Ishikawa (cell line): ENCODE results near the gene DIPK1B.

Experiments used
- CEBPB ChIP-seq: IDR thresholded peaks from 2 replicates; pipeline ENCODE4 v1.6.1; 2012
- CREB1 ChIP-seq: IDR thresholded peaks from 2 replicates; pipeline ENCODE4 v1.6.1; 2012; ENCODE audit warnings: low read depth
- EGR1 ChIP-seq: IDR thresholded peaks from 2 replicates; pipeline ENCODE4 v1.6.1; 2012
- EP300 ChIP-seq: IDR thresholded peaks from 2 replicates; pipeline ENCODE4 v1.6.1; 2012; ENCODE audit warnings: borderline replicate concordance
- FOXM1 ChIP-seq: IDR thresholded peaks from 2 replicates; pipeline ENCODE4 v1.6.1; 2012; ENCODE audit warnings: low read depth, borderline replicate concordance
- NFIC ChIP-seq: IDR thresholded peaks from 2 replicates; pipeline ENCODE4 v1.6.1; 2012
- RAD21 ChIP-seq: IDR thresholded peaks from 2 replicates; pipeline ENCODE4 v1.6.1; 2012; ENCODE audit warnings: low read depth
- TAF1 ChIP-seq: IDR thresholded peaks from 2 replicates; pipeline ENCODE4 v1.6.1; 2012; ENCODE audit warnings: low read depth, mild to moderate bottlenecking
- TCF12 ChIP-seq: IDR thresholded peaks from 2 replicates; pipeline ENCODE4 v1.6.1; 2012; ENCODE audit warnings: low read depth
- TEAD4 ChIP-seq: IDR thresholded peaks from 2 replicates; pipeline ENCODE4 v1.6.1; 2012
- YY1 ChIP-seq: IDR thresholded peaks from 2 replicates; pipeline ENCODE4 v1.6.1; 2012; ENCODE audit warnings: low read depth
- ZBTB7A ChIP-seq: IDR thresholded peaks from 2 replicates; pipeline ENCODE4 v1.6.1; 2012; ENCODE audit warnings: low read depth
- TF ChIP-seq, protein P1 (sequence below): IDR thresholded peaks from 2 replicates; pipeline ENCODE4 v1.6.1; 2012
- TF ChIP-seq, protein P2 (sequence below): IDR thresholded peaks from 2 replicates; pipeline ENCODE4 v1.6.1; 2012
- TF ChIP-seq, protein P3 (sequence below): IDR thresholded peaks from 2 replicates; pipeline ENCODE4 v1.6.1; 2012; ENCODE audit warnings: low read depth, mild to moderate bottlenecking

DIPK1B gene

DNA sequence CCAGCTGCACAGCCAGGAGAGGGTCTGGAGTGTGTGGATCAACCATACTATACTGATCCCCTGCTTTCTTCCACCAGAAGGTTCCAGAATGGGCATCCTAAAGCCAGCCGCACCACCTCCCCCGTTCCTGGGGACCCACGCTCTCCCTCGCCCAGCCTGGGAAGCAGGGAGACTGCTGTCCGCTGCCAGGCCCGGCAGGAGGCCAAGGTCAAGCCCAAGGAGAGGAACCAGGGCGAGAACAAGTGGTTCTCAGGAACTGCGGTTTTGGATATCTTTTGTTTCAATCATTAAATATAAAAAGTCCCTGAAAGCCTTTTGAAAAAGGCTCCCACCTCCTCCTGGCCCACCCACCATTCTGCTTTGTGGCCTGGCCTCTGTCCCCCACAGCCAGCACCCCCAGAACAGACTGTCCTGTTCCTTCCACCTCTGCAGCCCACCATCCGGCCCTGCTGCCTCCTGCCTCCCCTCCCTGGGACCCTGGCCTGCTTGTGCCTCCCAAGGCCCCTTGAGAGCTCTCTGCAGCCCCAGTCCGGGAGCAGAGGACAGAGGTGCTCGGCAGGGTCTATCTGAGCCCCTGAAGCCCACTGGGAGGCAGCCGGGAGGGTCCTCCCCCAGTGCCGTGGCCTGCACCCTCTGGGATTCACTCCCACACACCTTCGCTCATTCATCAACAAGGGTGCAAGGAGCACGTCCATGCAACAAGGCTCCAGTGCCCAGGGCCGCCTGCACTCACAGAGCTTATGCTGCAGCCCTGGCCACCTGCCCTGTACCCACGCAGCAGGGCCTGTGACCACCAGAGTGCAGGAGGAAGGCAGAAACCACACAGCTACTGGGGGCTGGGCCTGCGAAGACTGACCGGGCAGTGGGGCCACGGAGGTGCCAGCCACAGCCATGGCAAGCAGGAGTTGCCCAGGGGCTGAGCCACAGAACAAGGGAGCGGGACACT lies 36.6 kb downstream of the DIPK1B start:
- TF ChIP-seq FOXM1 (no peak), RAD21 (no peak), ZBTB7A (no peak), EGR1 (no peak), EP300 (no peak), CEBPB (no peak), CREB1 (no peak), NFIC (no peak)
- TF ChIP-seq, protein P1, sequence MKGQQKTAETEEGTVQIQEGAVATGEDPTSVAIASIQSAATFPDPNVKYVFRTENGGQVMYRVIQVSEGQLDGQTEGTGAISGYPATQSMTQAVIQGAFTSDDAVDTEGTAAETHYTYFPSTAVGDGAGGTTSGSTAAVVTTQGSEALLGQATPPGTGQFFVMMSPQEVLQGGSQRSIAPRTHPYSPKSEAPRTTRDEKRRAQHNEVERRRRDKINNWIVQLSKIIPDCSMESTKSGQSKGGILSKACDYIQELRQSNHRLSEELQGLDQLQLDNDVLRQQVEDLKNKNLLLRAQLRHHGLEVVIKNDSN, result no peak

DNA sequence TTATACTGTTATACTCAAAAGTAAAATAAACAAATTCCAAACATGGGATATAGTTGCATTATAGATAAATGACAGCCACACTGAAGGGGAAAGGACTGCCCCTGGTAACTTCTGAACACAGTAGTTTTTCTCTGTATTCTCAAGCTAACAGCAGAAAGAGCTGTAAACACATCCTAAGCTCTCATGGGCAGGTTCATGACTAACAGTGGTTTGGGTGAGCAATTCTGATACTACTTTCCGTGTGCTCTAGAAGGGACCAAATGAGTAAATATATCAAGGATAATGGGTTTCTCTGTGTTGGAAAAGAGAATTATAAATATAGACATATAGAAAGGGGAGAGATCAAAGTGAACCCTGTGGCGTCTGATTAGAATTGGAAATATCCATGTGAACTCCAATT lies 38.2 kb downstream of the DIPK1B start:
- no peak for TF ChIP-seq NFIC
- TF ChIP-seq EP300, result no peak
- no peak for TF ChIP-seq RAD21
- TF ChIP-seq TCF12, result no peak

DNA sequence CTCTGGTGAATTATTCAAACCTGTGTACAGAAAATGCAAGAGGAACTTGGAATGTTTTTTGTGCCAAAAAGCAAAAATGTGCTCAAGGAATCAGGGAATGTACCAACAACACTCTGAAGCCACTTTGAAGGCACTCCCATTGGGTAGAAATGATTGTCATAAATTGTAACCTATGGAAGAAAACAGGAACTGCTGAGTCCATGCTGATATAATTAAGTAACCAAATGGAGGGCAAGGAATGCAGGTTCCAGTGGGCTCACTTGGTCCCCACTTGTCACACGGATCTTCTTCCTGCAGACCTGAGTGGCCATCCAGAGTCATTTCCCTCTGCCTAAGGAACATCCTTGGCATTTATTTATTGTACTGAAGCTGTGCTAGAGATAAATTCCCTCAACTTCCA lies 38.9 kb downstream of the DIPK1B start:
- TF ChIP-seq CREB1 (no peak), RAD21 (no peak), TEAD4 (no peak), NFIC (no peak), TAF1 (no peak), EP300 (no peak), YY1 (no peak)
- TF ChIP-seq, protein P1, result no peak
- TF ChIP-seq, protein P2, sequence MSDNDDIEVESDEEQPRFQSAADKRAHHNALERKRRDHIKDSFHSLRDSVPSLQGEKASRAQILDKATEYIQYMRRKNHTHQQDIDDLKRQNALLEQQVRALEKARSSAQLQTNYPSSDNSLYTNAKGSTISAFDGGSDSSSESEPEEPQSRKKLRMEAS, result no peak

DNA sequence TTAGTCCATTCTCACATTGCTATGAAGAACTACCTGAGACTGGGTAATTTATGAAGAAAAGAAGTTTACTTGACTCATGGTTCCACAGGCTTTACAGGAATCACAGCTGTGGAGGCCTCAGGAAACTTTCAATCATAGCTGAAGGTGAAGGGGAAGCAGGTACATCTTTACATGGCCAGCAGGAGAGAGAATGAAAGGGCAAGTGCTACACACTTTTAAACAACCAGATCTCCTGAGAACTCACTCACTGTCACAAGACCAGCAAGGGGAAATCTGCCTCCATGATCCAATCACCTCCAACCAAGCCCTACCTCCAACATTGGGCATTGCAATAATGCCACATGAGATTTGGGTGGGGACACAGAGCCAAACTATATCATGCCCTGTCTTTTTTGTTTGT lies 39.4 kb downstream of the DIPK1B start:
- no peak for TF ChIP-seq FOXM1
- TF ChIP-seq, protein P1, result no peak
- no peak for TF ChIP-seq TCF12
- TF ChIP-seq TEAD4, result no peak
- TF ChIP-seq EGR1, result no peak

DNA sequence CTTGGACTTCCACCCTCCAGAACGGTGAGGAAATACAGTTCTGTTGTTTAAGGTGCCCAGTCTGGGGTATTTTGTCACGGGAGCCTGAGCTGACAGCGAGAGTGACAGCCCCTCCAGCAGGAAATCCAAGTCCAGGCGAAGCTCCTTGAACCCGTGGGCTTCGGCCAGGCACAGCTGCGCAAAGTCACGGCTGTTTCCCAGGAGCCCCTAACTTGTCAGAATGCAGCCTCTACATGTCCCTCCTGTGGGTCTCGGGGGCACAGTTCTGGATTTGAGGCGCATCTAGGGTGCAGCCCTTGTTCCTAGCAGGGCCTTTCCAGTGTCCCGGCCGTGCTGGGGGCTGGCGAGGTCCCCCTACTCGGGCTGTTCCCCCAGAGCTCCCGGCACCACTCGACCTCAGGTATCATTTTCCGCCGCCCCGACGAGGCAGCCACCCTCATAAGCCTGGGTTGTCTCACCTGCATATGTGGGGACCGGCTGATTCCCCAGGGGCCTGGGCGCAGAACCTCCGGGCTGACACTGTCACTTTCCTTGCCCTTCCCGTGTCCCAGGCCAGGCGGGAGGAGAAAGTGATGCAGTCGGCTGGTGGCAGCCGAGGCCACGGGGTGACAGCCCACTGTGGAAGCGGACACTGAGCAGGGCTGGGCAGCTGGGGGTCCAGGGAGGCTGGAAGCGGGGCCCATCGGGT lies 41.1 kb downstream of the DIPK1B start:
- TF ChIP-seq TAF1, result no peak
- no peak for TF ChIP-seq CREB1
- no peak for TF ChIP-seq TEAD4
- no peak for TF ChIP-seq CEBPB
- TF ChIP-seq, protein P1, result no peak
- TF ChIP-seq FOXM1, result no peak
- no peak for TF ChIP-seq EP300
- no peak for TF ChIP-seq EGR1
- TF ChIP-seq, protein P3, sequence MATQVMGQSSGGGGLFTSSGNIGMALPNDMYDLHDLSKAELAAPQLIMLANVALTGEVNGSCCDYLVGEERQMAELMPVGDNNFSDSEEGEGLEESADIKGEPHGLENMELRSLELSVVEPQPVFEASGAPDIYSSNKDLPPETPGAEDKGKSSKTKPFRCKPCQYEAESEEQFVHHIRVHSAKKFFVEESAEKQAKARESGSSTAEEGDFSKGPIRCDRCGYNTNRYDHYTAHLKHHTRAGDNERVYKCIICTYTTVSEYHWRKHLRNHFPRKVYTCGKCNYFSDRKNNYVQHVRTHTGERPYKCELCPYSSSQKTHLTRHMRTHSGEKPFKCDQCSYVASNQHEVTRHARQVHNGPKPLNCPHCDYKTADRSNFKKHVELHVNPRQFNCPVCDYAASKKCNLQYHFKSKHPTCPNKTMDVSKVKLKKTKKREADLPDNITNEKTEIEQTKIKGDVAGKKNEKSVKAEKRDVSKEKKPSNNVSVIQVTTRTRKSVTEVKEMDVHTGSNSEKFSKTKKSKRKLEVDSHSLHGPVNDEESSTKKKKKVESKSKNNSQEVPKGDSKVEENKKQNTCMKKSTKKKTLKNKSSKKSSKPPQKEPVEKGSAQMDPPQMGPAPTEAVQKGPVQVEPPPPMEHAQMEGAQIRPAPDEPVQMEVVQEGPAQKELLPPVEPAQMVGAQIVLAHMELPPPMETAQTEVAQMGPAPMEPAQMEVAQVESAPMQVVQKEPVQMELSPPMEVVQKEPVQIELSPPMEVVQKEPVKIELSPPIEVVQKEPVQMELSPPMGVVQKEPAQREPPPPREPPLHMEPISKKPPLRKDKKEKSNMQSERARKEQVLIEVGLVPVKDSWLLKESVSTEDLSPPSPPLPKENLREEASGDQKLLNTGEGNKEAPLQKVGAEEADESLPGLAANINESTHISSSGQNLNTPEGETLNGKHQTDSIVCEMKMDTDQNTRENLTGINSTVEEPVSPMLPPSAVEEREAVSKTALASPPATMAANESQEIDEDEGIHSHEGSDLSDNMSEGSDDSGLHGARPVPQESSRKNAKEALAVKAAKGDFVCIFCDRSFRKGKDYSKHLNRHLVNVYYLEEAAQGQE, result no peak
- no peak for TF ChIP-seq YY1
- TF ChIP-seq ZBTB7A, result no peak
- TF ChIP-seq, protein P2, result no peak
- no peak for TF ChIP-seq RAD21
- no peak for TF ChIP-seq TCF12
- TF ChIP-seq NFIC, result no peak

DNA sequence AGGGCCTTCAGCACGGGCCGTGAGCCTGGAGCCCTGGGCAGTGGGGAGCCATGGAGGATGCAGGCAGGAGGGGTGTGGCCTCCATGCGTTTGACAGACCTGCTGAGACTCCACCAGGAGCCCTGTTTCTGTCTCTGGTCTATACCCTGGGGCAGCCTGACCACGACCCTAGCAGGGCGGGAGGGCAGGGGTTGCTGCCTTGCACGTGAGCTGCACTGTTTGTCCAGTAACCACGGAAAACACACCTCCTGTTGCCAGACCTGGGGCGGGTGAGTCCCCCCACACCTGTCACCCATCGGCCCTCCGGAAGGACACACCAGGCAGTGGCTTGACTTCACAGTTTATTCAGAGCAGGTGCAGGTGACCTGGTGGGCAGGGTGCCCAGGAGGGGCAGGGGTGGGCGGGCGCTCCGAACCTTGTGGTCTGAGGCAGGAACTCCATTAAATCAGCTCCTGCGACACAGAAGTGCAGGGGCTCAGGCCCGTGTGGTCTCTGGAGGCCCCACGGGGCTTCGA lies 41.7 kb downstream of the DIPK1B start:
- TF ChIP-seq ZBTB7A, result no peak
- TF ChIP-seq YY1, result no peak
- TF ChIP-seq TAF1, result no peak
- no peak for TF ChIP-seq RAD21
- TF ChIP-seq EGR1, result no peak
- TF ChIP-seq NFIC, result no peak
- TF ChIP-seq CREB1, result no peak
- TF ChIP-seq FOXM1, result no peak
- no peak for TF ChIP-seq TEAD4
- TF ChIP-seq, protein P1, result no peak
- TF ChIP-seq, protein P2, result no peak
- TF ChIP-seq, protein P3, result no peak
- TF ChIP-seq TCF12, result no peak
- no peak for TF ChIP-seq CEBPB
